ENCODE measurements around the gene DACH1. TPM values are rescaled to one million over a fixed set of nuclear protein-coding genes. Genes with fewer than 3 reads are reported as not detected.

DACH1 gene
- total RNA-seq, 1 experiment from 2014 or later, result 1.2 TPM

DNA sequence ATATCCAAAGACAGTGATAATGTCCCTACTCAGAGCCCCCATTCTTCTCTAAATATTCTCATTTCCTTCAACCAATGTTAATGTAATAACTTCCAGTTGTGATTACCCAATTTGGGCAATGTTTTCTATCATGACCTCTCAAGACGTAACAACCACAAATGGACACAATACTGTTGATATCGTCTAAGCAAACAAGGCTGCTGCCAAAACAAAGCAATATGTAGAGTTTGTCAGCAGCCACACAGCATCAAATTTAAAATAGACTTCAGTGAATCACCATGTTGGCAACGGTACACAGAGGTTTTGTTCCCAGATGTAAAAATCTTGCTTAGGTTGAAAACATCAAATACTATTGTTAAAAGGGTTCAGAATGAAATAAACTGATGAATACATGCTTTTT is 205.1 kb downstream of the DACH1 start:
- Mint-ChIP-seq H3K36me3 (ENCODE audit: insufficient read depth, unreplicated experiment) (no peaks in the 10 kb centered on the region), H3K27me3 (ENCODE audit: insufficient read depth, unreplicated experiment) (no peaks in the 10 kb centered on the region), H3K4me3 (ENCODE audit: unreplicated experiment) (no peak overlapping the region), H3K9me3 (ENCODE audit: unreplicated experiment) (no peaks in the 10 kb centered on the region), H3K4me1 (ENCODE audit: low read depth, unreplicated experiment) (no peaks in the 10 kb centered on the region), H3K27ac (ENCODE audit: unreplicated experiment) (no peak overlapping the region)
- ChIA-PET CTCF (no interaction called here), POLR2A (no interaction called here)
- no peaks in the 10 kb centered on the region for H3K27me3 ChIP-seq (replicated peaks; ENCODE audit: control insufficient read depth, insufficient read depth, low read length)
- intact Hi-C loops (cut with micrococcal nuclease; ENCODE audit: unreplicated experiment), result no loop called here
- H3K4me1 ChIP-seq, result no peaks in the 10 kb centered on the region
- H3K9me3 ChIP-seq, result no peaks in the 10 kb centered on the region
- no TSS peak for BruUV-seq (replicated peaks)
- DNase-seq, result no peak
- H3K4me3 ChIP-seq (ENCODE audit: low read depth, low read length), result no peak overlapping the region
- H3K36me3 ChIP-seq (ENCODE audit: control insufficient read depth, insufficient read depth, low read length), result no peaks in the 10 kb centered on the region
- TF ChIP-seq, protein P1, sequence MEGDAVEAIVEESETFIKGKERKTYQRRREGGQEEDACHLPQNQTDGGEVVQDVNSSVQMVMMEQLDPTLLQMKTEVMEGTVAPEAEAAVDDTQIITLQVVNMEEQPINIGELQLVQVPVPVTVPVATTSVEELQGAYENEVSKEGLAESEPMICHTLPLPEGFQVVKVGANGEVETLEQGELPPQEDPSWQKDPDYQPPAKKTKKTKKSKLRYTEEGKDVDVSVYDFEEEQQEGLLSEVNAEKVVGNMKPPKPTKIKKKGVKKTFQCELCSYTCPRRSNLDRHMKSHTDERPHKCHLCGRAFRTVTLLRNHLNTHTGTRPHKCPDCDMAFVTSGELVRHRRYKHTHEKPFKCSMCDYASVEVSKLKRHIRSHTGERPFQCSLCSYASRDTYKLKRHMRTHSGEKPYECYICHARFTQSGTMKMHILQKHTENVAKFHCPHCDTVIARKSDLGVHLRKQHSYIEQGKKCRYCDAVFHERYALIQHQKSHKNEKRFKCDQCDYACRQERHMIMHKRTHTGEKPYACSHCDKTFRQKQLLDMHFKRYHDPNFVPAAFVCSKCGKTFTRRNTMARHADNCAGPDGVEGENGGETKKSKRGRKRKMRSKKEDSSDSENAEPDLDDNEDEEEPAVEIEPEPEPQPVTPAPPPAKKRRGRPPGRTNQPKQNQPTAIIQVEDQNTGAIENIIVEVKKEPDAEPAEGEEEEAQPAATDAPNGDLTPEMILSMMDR (IDR thresholded peaks at IDR 0.05; ENCODE audit: insufficient read depth in 1 of 2, low read depth in 1 of 2, low read length in 1 of 2, severe bottlenecking in 1 of 2, unreplicated experiment in 1 of 2), result no peak

DNA sequence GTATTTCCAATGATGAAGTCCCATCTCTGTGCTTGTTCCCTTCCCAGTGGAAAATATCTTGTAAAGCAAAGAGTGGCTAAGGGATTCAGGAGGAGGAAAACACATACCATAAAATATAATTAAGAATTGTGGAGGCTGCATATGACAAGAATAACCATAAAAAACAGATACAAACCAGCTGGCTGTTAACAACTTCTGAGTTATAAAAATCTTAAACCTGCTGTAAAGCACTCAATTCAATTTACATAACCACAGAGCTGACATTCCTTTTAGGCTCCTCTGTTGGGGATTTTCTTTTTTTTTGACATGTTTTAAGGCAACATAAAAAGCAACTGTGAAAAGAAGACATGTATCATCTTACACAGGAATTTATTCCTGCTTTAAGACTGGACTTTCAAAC is 207.6 kb downstream of the DACH1 start:
- no peaks in the 10 kb centered on the region for H3K9me3 ChIP-seq
- Mint-ChIP-seq H3K36me3 (ENCODE audit: insufficient read depth, unreplicated experiment) (no peaks in the 10 kb centered on the region), H3K4me1 (ENCODE audit: low read depth, unreplicated experiment) (no peaks in the 10 kb centered on the region), H3K4me3 (ENCODE audit: unreplicated experiment) (no peak overlapping the region), H3K27ac (ENCODE audit: unreplicated experiment) (no peak overlapping the region), H3K27me3 (ENCODE audit: insufficient read depth, unreplicated experiment) (no peaks in the 10 kb centered on the region), H3K9me3 (ENCODE audit: unreplicated experiment) (no peaks in the 10 kb centered on the region)
- TF ChIP-seq, protein P1 (IDR thresholded peaks at IDR 0.05; ENCODE audit: insufficient read depth in 1 of 2, low read depth in 1 of 2, low read length in 1 of 2, severe bottlenecking in 1 of 2, unreplicated experiment in 1 of 2), result no peak
- H3K36me3 ChIP-seq (ENCODE audit: control insufficient read depth, insufficient read depth, low read length), result no peaks in the 10 kb centered on the region
- no peak for DNase-seq
- ChIA-PET CTCF (no interaction called here), POLR2A (no interaction called here)
- no peak overlapping the region for H3K4me3 ChIP-seq (ENCODE audit: low read depth, low read length)
- H3K27me3 ChIP-seq (replicated peaks; ENCODE audit: control insufficient read depth, insufficient read depth, low read length), result no peaks in the 10 kb centered on the region
- BruUV-seq (replicated peaks), result no TSS peak
- intact Hi-C loops (cut with micrococcal nuclease; ENCODE audit: unreplicated experiment), result no loop called here
- H3K4me1 ChIP-seq, result no peaks in the 10 kb centered on the region

DNA sequence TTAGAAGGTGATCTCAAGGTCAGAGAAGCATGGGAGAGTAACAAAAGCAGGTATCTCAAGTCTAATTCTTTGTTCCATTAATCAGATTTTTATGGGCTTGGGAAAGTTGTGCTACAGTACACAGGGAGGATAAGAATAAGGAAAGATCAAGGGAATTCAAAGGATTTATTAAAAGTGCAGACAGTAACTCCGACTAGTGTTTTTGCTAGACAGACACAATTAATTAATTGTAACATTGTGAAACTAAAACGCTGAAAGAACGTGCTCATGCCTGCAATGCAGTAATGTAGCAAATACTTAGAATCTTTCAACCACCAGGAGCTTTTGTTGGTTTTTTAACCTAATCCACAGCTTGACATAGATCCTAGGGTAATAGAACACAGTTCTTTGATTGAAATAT is 221.5 kb downstream of the DACH1 start:
- no TSS peak for BruUV-seq (replicated peaks)
- no peak for DNase-seq
- H3K36me3 ChIP-seq (ENCODE audit: control insufficient read depth, insufficient read depth, low read length), result no peaks in the 10 kb centered on the region
- H3K4me1 Mint-ChIP-seq (ENCODE audit: low read depth, unreplicated experiment), result peaks cover 5% of the 10 kb centered on the region
- H3K27me3 ChIP-seq (replicated peaks; ENCODE audit: control insufficient read depth, insufficient read depth, low read length), result no peaks in the 10 kb centered on the region
- no peak overlapping the region for H3K4me3 ChIP-seq (ENCODE audit: low read depth, low read length)
- H3K9me3 Mint-ChIP-seq (ENCODE audit: unreplicated experiment), result no peaks in the 10 kb centered on the region
- ChIA-PET CTCF (no interaction called here), POLR2A (no interaction called here)
- H3K4me3 Mint-ChIP-seq (ENCODE audit: unreplicated experiment), result no peak overlapping the region
- H3K27ac Mint-ChIP-seq (ENCODE audit: unreplicated experiment), result no peak overlapping the region
- H3K27me3 Mint-ChIP-seq (ENCODE audit: insufficient read depth, unreplicated experiment), result no peaks in the 10 kb centered on the region
- H3K36me3 Mint-ChIP-seq (ENCODE audit: insufficient read depth, unreplicated experiment), result no peaks in the 10 kb centered on the region
- peaks cover 16% of the 10 kb centered on the region for H3K4me1 ChIP-seq
- TF ChIP-seq, protein P1 (IDR thresholded peaks at IDR 0.05; ENCODE audit: insufficient read depth in 1 of 2, low read depth in 1 of 2, low read length in 1 of 2, severe bottlenecking in 1 of 2, unreplicated experiment in 1 of 2), result no peak
- H3K9me3 ChIP-seq, result no peaks in the 10 kb centered on the region; the same call in 1 of the 2 replicates
- intact Hi-C loops (cut with micrococcal nuclease; ENCODE audit: unreplicated experiment), result no loop called here

Data from Caco-2 (cell line).